ENCODE data around the gene MTERF1. TPM values are rescaled to one million over a fixed set of nuclear protein-coding genes. Genes with fewer than 3 reads are reported as not detected.

The MTERF1 gene
- total and polyA plus RNA-seq, 9 of the 15 experiments (the other 6 are each of a cell fraction or from before 2014, with no cell fraction given) = 15.7 to 49.2 (median 29.1) TPM

DNA sequence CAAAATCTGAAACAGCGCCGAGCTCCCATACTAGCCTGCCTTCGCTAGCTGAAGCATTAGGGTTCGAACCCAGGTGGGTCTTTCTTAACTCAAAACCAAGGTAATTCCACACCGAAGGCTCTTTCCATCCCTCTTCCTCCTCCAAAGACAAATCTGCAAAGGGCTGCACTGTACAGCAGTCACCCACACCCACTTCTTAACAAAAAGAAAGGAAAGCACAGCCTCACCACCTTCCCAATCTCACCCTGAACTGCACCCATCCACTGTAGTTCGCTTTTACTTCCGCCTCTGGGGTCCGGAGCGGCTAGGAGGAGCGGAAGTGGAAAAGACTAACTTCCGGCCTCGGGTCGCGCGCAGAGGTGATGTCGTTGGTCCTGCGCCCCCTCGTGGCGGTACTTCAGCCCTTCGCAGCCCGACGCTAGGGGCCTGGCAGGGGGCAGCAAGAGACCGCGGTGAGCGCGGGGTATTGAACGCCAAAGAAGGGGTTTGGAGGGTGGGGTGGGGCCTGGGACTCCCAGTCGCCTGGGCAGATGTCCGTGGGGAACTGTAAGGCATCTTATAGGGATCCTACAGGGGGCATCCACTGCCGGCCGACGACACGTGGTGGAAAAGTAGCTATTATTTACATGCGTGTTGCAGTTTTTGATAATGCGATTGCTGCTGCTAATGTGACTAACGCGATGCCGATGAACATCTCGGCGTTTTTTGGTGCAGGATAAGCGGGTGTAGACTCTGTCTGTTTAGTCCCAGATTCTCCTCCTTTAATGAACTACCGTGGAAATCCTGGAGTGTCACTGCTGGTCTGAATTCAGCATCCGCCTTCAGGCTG lies at the start of gene MTERF1 (continued):
- TF ChIP-seq KAT7 (CRISPR knock-in tag; IDR thresholded peaks at IDR 0.05; ENCODE audit: borderline replicate concordance) = no peak
- no peak for TF ChIP-seq ZNF384 (IDR thresholded peaks at IDR 0.05; ENCODE audit: low read depth, low read length)
- no peak for TF ChIP-seq EWSR1 (IDR thresholded peaks at IDR 0.05; ENCODE audit: borderline replicate concordance, low read depth, partially characterized antibody)
- TF ChIP-seq MCM5 (IDR thresholded peaks at IDR 0.05; ENCODE audit: low read depth) = no peak
- TF ChIP-seq, protein P1, sequence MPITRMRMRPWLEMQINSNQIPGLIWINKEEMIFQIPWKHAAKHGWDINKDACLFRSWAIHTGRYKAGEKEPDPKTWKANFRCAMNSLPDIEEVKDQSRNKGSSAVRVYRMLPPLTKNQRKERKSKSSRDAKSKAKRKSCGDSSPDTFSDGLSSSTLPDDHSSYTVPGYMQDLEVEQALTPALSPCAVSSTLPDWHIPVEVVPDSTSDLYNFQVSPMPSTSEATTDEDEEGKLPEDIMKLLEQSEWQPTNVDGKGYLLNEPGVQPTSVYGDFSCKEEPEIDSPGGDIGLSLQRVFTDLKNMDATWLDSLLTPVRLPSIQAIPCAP (CRISPR knock-in tag; IDR thresholded peaks at IDR 0.05; ENCODE audit: borderline replicate concordance) = no peak
- TF ChIP-seq E2F1 (CRISPR knock-in tag; IDR thresholded peaks at IDR 0.05) = peak; percentile 67; the same call in 1 of the 2 replicates
- no peak for TF ChIP-seq RBM15 (IDR thresholded peaks at IDR 0.05; ENCODE audit: insufficient read depth, low read length)
- TF ChIP-seq, protein P2, sequence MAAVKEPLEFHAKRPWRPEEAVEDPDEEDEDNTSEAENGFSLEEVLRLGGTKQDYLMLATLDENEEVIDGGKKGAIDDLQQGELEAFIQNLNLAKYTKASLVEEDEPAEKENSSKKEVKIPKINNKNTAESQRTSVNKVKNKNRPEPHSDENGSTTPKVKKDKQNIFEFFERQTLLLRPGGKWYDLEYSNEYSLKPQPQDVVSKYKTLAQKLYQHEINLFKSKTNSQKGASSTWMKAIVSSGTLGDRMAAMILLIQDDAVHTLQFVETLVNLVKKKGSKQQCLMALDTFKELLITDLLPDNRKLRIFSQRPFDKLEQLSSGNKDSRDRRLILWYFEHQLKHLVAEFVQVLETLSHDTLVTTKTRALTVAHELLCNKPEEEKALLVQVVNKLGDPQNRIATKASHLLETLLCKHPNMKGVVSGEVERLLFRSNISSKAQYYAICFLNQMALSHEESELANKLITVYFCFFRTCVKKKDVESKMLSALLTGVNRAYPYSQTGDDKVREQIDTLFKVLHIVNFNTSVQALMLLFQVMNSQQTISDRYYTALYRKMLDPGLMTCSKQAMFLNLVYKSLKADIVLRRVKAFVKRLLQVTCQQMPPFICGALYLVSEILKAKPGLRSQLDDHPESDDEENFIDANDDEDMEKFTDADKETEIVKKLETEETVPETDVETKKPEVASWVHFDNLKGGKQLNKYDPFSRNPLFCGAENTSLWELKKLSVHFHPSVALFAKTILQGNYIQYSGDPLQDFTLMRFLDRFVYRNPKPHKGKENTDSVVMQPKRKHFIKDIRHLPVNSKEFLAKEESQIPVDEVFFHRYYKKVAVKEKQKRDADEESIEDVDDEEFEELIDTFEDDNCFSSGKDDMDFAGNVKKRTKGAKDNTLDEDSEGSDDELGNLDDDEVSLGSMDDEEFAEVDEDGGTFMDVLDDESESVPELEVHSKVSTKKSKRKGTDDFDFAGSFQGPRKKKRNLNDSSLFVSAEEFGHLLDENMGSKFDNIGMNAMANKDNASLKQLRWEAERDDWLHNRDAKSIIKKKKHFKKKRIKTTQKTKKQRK (IDR thresholded peaks at IDR 0.05; ENCODE audit: borderline replicate concordance, low read depth, low read length) = 0 out of 2 replicates have a peak, but pooled peaks have one; percentile 18
- TF ChIP-seq THRA (IDR thresholded peaks at IDR 0.05) = no peak
- no peak for TF ChIP-seq HEY1 (CRISPR knock-in tag; IDR thresholded peaks at IDR 0.05; ENCODE audit: borderline replicate concordance)
- peak; percentile 93 for TF ChIP-seq OTX1 (CRISPR knock-in tag; IDR thresholded peaks at IDR 0.05)
- TF ChIP-seq, protein P3, sequence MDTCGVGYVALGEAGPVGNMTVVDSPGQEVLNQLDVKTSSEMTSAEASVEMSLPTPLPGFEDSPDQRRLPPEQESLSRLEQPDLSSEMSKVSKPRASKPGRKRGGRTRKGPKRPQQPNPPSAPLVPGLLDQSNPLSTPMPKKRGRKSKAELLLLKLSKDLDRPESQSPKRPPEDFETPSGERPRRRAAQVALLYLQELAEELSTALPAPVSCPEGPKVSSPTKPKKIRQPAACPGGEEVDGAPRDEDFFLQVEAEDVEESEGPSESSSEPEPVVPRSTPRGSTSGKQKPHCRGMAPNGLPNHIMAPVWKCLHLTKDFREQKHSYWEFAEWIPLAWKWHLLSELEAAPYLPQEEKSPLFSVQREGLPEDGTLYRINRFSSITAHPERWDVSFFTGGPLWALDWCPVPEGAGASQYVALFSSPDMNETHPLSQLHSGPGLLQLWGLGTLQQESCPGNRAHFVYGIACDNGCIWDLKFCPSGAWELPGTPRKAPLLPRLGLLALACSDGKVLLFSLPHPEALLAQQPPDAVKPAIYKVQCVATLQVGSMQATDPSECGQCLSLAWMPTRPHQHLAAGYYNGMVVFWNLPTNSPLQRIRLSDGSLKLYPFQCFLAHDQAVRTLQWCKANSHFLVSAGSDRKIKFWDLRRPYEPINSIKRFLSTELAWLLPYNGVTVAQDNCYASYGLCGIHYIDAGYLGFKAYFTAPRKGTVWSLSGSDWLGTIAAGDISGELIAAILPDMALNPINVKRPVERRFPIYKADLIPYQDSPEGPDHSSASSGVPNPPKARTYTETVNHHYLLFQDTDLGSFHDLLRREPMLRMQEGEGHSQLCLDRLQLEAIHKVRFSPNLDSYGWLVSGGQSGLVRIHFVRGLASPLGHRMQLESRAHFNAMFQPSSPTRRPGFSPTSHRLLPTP (IDR thresholded peaks at IDR 0.05; ENCODE audit: borderline replicate concordance, extremely low read depth, insufficient read length) = no peak
- peak; percentile 58 for TF ChIP-seq NEUROD1 (IDR thresholded peaks at IDR 0.05; ENCODE audit: borderline replicate concordance, low read depth, low read length, partially characterized antibody)
- TF ChIP-seq NELFE (IDR thresholded peaks at IDR 0.05; ENCODE audit: insufficient read depth, insufficient read length) = no peak

Data from K562 (cell line).